Common myeloid progenitor, CD34-positive (primary cell): Measurements from ENCODE around the gene USH2A.

Experiments
- CTCF ChIA-PET: fragments of 350-600 bp; sonication (Branson Sonifier 250); formaldehyde crosslinking; loops from one replicate; lab custom pipeline; 2021; ENCODE audit warnings: antibody characterized with exemption; lab: Charles Lee
- POLR2A ChIA-PET: fragments of 350-600 bp; sonication (Branson Sonifier 250); formaldehyde crosslinking; loops from one replicate; lab custom pipeline; 2021; ENCODE audit warnings: antibody characterized with exemption; lab: Charles Lee
- DNase-seq, 3 donors: peaks; one replicate each; pipeline versions ENCODE4 v3.0.0 to v3.0.0-alpha.2; 2013
- H3K27ac ChIP-seq, 2 experiments: 1 replicate in 1 of 2; 2 replicates in 1 of 2; pipeline ENCODE4 v1.7.0; 2013; ENCODE audit warnings: inconsistent platforms in 2 of 2, low read length in 2 of 2, mild to moderate bottlenecking in 2 of 2, low read depth in 1 of 2, moderate library complexity in 1 of 2; ENCODE audit not compliant: severe bottlenecking in 2 of 2, insufficient read depth in 1 of 2, poor library complexity in 1 of 2
- H3K27me3 ChIP-seq, 5 experiments: replicated peaks in 2 of 5; 1 replicate in 3 of 5; 2 replicates in 2 of 5; pipeline versions ENCODE4 v1.6.1 to v1.7.0; 2013; ENCODE audit warnings: low read length in 4 of 5, mild to moderate bottlenecking in 2 of 5, moderate library complexity in 2 of 5, inconsistent platforms in 1 of 5; ENCODE audit not compliant: insufficient read depth in 5 of 5, control insufficient read depth in 4 of 5
- H3K36me3 ChIP-seq, 4 experiments: 1 replicate in 2 of 4; 2 replicates in 2 of 4; pipeline versions ENCODE4 v1.6.1 to v1.7.0; 2013; ENCODE audit warnings: low read length in 3 of 4, control low read depth in 1 of 4, mild to moderate bottlenecking in 1 of 4; ENCODE audit not compliant: control insufficient read depth in 4 of 4, insufficient read depth in 4 of 4
- H3K4me1 ChIP-seq, 4 experiments: 1 replicate in 3 of 4; 2 replicates in 1 of 4; pipeline versions ENCODE4 v1.6.1 to v1.7.1; 2013; ENCODE audit warnings: low read length in 3 of 4, mild to moderate bottlenecking in 3 of 4, control low read depth in 1 of 4, inconsistent platforms in 1 of 4, moderate library complexity in 1 of 4; ENCODE audit not compliant: control insufficient read depth in 4 of 4, insufficient read depth in 4 of 4; ENCODE audit errors: control extremely low read depth in 1 of 4
- H3K4me3 ChIP-seq, 7 experiments: 1 replicate in 4 of 7; 2 replicates in 3 of 7; pipeline versions ENCODE4 v1.5.1 to v1.7.0; 2013; ENCODE audit warnings: mild to moderate bottlenecking in 7 of 7, low read length in 6 of 7, moderate library complexity in 6 of 7, inconsistent platforms in 2 of 7, low read depth in 2 of 7, control low read depth in 1 of 7; ENCODE audit not compliant: insufficient read depth in 4 of 7, control insufficient read depth in 1 of 7; ENCODE audit errors: extremely low read depth in 1 of 7
- H3K9me3 ChIP-seq, 5 experiments: 1 replicate in 4 of 5; 2 replicates in 1 of 5; pipeline versions ENCODE4 v1.6.1 to v1.7.1; 2013; ENCODE audit warnings: low read length in 4 of 5, mild to moderate bottlenecking in 2 of 5, inconsistent platforms in 1 of 5, low read depth in 1 of 5, moderate library complexity in 1 of 5; ENCODE audit not compliant: control insufficient read depth in 4 of 5, insufficient read depth in 2 of 5; ENCODE audit errors: control extremely low read depth in 1 of 5
- WGBS: methylation state at CpG from one replicate; pipeline ENCODE4 v1.1.5; 2013; ENCODE audit not compliant: insufficient coverage; 5-methylcytosine and 5-hydroxymethylcytosine counted together

Gene USH2A

DNA sequence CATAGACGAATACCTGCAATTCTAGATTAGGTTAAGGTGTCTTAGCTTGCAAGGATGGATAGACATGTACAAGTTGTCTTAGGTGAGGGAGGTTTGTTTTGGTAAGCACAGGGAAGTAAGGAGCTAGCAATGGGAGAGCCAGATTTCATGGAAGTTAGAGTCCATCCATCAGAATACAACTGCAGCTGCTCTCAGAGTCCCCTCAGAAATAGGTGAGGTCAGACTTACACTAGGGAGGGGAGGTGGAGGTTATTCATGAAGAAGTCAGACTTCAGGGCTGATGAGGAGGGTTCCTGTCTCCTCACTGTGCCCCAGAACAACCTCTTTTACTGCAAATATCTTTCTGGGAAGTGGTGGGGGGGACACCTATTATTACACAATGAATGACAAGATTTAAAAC, 770.9 kb downstream of the USH2A start:
- Histone ChIP-seq H3K36me3 (no peaks in the 10 kb centered on the region), H3K4me3 (no peak overlapping the region), H3K9me3 (peaks cover 0 to 1% (median 0%) of the 10 kb centered on the region in 5 experiments), H3K27me3 (peaks cover 0 to 4% (median 0%) of the 10 kb centered on the region in 5 experiments), H3K4me1 (no peaks in the 10 kb centered on the region), H3K27ac (no peak overlapping the region)
- ChIA-PET POLR2A (no interaction called here), CTCF (no interaction called here)
- no peak for DNase-seq
- WGBS, result 88% methylated on average over 1 of the region's 1 CpG

DNA sequence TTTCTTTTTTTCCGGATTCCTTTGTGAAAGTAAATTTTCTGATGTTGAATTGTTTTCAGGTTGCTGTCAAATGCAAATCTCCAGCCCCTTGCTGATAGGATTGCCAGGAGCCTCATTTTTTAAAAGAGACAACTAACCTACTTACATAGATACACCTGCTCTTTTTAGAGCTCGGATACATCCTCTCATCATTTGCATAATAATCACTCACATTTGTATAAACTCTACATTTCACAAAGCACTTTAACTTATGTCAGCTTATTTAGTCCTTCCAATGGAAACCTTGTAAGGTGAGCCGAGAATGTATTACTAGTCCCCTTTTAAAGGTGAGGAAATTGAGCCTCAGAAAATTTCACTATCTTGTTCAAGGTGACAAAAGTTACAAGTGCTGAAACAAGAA, 771.4 kb downstream of the USH2A start:
- 50% methylated on average over 1 of the region's 3 CpGs for WGBS
- CTCF ChIA-PET, result no interaction called here
- no peak for DNase-seq

DNA sequence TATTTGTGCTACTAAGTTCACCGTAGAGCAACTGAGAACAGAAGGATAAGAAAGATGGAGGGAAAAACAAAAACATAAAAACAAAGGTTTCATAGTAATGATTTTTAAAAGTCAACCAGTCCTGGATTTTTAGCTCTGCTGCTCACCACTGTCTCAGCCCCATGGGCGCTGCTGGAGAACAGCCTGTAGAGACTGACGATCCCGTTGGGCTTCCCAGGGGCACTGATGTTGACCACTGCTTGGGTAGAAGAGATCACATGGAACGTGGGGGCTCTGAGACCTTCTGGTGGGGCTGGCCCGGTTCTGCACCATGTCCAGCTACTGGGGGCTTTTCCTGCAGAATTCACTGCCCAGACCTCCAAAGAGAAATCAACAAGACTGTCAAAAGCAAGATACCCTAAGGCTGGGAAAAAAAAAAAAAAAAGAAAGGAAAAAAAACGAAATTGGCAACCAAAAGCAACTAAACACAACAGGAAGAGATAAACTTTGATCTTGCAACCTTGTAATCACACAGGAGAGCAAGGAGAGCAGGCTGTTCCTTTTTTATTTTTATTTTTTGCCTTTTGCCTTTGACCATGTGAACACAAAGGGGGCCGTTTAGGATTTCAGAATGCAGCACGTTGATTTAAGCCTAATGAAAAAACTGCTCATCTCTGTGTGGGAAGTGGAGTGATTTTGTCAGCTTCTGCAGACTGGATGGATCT, 772.6 kb downstream of the USH2A start:
- Histone ChIP-seq H3K4me1 (no peaks in the 10 kb centered on the region), H3K36me3 (no peaks in the 10 kb centered on the region), H3K27ac (no peak overlapping the region), H3K27me3 (peaks cover 0 to 4% (median 0%) of the 10 kb centered on the region in 5 experiments), H3K9me3 (peaks cover 0 to 1% (median 0%) of the 10 kb centered on the region in 5 experiments), H3K4me3 (no peak overlapping the region)
- ChIA-PET CTCF (no interaction called here), POLR2A (no interaction called here)
- WGBS, result 45% methylated on average over 5 of the region's 9 CpGs
- no peak for DNase-seq

More for the DNA sequence above, 771.4 kb downstream of the USH2A start:
- POLR2A ChIA-PET, result no interaction called here
- Histone ChIP-seq H3K4me1 (no peaks in the 10 kb centered on the region), H3K36me3 (no peaks in the 10 kb centered on the region), H3K4me3 (no peak overlapping the region), H3K9me3 (peaks cover 0 to 1% (median 0%) of the 10 kb centered on the region in 5 experiments), H3K27ac (no peak overlapping the region), H3K27me3 (peaks cover 0 to 4% (median 0%) of the 10 kb centered on the region in 5 experiments)

DNA sequence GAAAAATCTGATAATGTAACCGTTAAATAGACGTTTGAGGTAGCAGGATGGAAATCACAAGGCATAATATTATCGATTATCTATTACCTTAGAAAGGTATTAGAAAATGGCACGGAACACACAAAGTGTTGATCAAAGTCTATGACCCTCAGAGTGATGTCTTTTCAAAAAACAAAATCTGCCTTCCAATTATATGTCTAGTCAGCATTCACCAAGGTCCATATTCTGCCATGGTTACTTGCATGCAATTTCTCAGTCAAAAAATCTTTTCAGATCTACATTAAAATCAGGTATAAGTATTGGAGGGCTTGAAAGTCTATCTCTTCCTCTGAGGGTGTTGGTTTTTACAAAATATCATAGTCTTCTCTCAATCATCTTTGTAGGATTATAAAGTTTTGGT, 774.3 kb downstream of the USH2A start:
- ChIA-PET CTCF (no interaction called here), POLR2A (no interaction called here)
- Histone ChIP-seq H3K27me3 (peaks cover 0 to 4% (median 0%) of the 10 kb centered on the region in 5 experiments), H3K4me1 (no peaks in the 10 kb centered on the region), H3K4me3 (no peak overlapping the region), H3K27ac (no peak overlapping the region), H3K9me3 (peaks cover 0 to 1% (median 0%) of the 10 kb centered on the region in 5 experiments), H3K36me3 (no peaks in the 10 kb centered on the region)
- WGBS, result no CpG with 5 or more reads among the region's 4 CpGs
- no peak for DNase-seq

DNA sequence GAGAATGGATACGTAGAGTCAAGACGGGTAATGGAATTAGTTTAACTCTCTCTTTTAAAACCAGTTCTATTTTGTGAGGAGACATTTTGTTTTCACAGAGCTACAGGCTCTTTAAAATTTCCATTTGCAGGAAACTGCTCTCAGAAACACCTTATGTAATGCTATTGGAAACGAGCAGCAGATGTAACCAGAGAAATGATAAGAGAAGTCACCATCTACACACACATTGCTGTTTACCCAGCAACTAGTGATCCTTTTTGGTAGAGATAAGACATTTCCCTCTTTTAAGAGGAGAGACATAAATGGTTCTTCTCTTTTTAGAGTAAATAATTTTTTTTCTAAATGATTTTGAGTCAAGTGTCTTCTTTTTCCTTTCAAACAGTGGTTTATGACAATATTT, 775.5 kb downstream of the USH2A start:
- no peaks in the 10 kb centered on the region for H3K4me1 ChIP-seq
- peaks cover 0 to 1% (median 0%) of the 10 kb centered on the region in 5 experiments for H3K9me3 ChIP-seq
- no peak overlapping the region for H3K27ac ChIP-seq
- WGBS, result 60% methylated on average over 1 of the region's 3 CpGs
- H3K27me3 ChIP-seq, result peaks cover 0 to 4% (median 0%) of the 10 kb centered on the region in 5 experiments
- H3K36me3 ChIP-seq, result no peaks in the 10 kb centered on the region
- H3K4me3 ChIP-seq, result no peak overlapping the region
- DNase-seq, result no peak
- CTCF ChIA-PET, result interaction anchor here (0.6 kb wide), 1 partner anchor 86 kb away, joined by 3 read pairs; no protein-coding TSS in a partner anchor
- POLR2A ChIA-PET, result no interaction called here

DNA sequence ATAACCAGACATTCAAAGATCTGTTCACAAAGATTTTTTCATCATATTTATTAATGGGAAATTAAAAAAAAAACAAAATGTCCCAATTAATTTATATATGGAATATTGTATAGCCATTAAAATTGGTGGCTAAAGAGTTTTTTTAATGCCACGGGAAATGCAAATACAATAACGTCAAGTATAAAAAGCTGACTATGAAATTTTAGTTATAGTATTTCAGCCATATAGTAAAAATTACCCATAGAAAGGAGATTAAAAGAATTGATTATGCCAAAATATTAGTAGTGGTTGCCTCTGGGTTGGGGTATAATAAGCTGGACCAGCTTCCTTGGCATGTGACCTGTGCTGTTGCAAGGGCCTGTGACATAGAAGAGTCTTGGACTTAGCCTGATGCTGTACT, 777.4 kb downstream of the USH2A start:
- H3K9me3 ChIP-seq, result peaks cover 0 to 1% (median 0%) of the 10 kb centered on the region in 5 experiments
- no peak for DNase-seq
- ChIA-PET POLR2A (no interaction called here), CTCF (no interaction called here)
- H3K4me3 ChIP-seq, result no peak overlapping the region
- no peaks in the 10 kb centered on the region for H3K4me1 ChIP-seq
- no peak overlapping the region for H3K27ac ChIP-seq
- peaks cover 0 to 2% (median 0%) of the 10 kb centered on the region in 5 experiments for H3K27me3 ChIP-seq
- WGBS, result no CpG with 5 or more reads among the region's 2 CpGs
- no peaks in the 10 kb centered on the region for H3K36me3 ChIP-seq

DNA sequence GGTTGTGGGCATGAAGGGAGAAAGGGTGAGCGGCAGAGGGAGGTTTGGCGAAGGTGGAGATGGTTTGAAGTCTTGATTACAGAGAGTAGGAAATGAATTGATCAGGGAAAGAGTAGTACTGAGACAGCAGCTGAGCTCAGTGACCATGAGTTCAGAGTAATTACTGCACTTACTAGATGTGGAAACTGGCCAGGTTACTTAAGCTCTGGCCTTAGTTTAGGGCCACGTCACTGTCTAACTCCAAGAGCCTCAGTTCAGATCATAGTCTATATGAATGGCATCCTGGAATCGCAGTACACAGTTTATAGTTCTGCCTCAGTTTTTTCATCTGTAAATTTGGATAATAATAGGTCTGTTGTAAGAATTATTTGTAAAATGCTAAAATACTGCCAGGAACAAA, 778.1 kb downstream of the USH2A start:
- H3K27ac ChIP-seq, result no peak overlapping the region
- H3K4me1 ChIP-seq, result no peaks in the 10 kb centered on the region
- peaks cover 0 to 2% (median 0%) of the 10 kb centered on the region in 5 experiments for H3K27me3 ChIP-seq
- no peak overlapping the region for H3K4me3 ChIP-seq
- WGBS, result 100% methylated on average over 2 of the region's 4 CpGs
- peaks cover 0 to 1% (median 0%) of the 10 kb centered on the region in 5 experiments for H3K9me3 ChIP-seq
- ChIA-PET CTCF (no interaction called here), POLR2A (no interaction called here)
- no peaks in the 10 kb centered on the region for H3K36me3 ChIP-seq
- no peak for DNase-seq
